WTC11 (cell line): ENCODE measurements around the gene STARD7. TPM values are rescaled to one million over a fixed set of nuclear protein-coding genes. Genes with fewer than 3 reads are reported as not detected.

Source experiments
- ATAC-seq: fragments of 200-7000 bp; cut with Tn5 transposase; 2 replicates; pipeline ENCODE4 v1.10.0; 2021; ENCODE audit warnings: mild to moderate bottlenecking, moderate library complexity
- CTCF ChIA-PET: fragments of 300-600 bp; sonication (Branson Sonifier 250); formaldehyde crosslinking; loops from one replicate; lab custom pipeline; 2021; ENCODE audit warnings: antibody characterized with exemption; lab: Charles Lee
- POLR2A ChIA-PET: fragments of 350-600 bp; sonication (Branson Sonifier 250); formaldehyde crosslinking; loops from one replicate; lab custom pipeline; 2021; ENCODE audit warnings: antibody characterized with exemption; lab: Charles Lee
- DNase-seq: peaks from one replicate; pipeline ENCODE4 v3.0.0; 2021; ENCODE audit warnings: low spot score
- H3K27ac Mint-ChIP-seq: 2 replicates; pipeline ENCODE4 v1.8.0; 2021; ENCODE audit warnings: mixed read lengths
- H3K27me3 Mint-ChIP-seq: 2 replicates; pipeline ENCODE4 v1.8.0; 2021; ENCODE audit warnings: low read depth, mild to moderate bottlenecking, moderate library complexity, mixed read lengths
- H3K36me3 Mint-ChIP-seq: 2 replicates; pipeline ENCODE4 v1.8.0; 2021; ENCODE audit warnings: mixed read lengths
- H3K4me1 Mint-ChIP-seq: 2 replicates; pipeline ENCODE4 v1.8.0; 2022; ENCODE audit warnings: mixed read lengths
- H3K4me3 Mint-ChIP-seq: 2 replicates; pipeline ENCODE4 v1.8.0; 2021; ENCODE audit warnings: mild to moderate bottlenecking, moderate library complexity, mixed read lengths
- H3K9me3 Mint-ChIP-seq: 2 replicates; pipeline ENCODE4 v1.8.0; 2021; ENCODE audit warnings: mixed read lengths
- ATF2 ChIP-seq: sonication (generic); formaldehyde crosslinking; IDR thresholded peaks from 2 replicates; pipeline ENCODE4 v1.8.1; 2022; ENCODE audit warnings: low read depth, missing genetic modification reagents, borderline replicate concordance
- ATF3 ChIP-seq: sonication (generic); formaldehyde crosslinking; conservative IDR thresholded peaks from 2 replicates; pipeline ENCODE4 v1.8.1; 2022; ENCODE audit warnings: mild to moderate bottlenecking, missing genetic modification reagents
- CBFB ChIP-seq: sonication (generic); formaldehyde crosslinking; IDR thresholded peaks from 2 replicates; pipeline ENCODE4 v1.8.1; 2022; ENCODE audit warnings: mild to moderate bottlenecking, low read depth, missing genetic modification reagents
- CTCF ChIP-seq: fragments of 200-600 bp; IDR thresholded peaks from 2 replicates; pipeline ENCODE4 v1.8.0; 2022; ENCODE audit warnings: antibody characterized with exemption
- E2F1 ChIP-seq: sonication (generic); formaldehyde crosslinking; IDR thresholded peaks from 2 replicates; pipeline ENCODE4 v1.8.0; 2022; ENCODE audit warnings: mild to moderate bottlenecking, missing genetic modification reagents
- E2F5 ChIP-seq: sonication (generic); formaldehyde crosslinking; IDR thresholded peaks from 2 replicates; pipeline ENCODE4 v1.8.1; 2022; ENCODE audit warnings: mild to moderate bottlenecking, moderate library complexity, missing genetic modification reagents
- FOXP1 ChIP-seq: sonication (generic); formaldehyde crosslinking; IDR thresholded peaks from 2 replicates; pipeline ENCODE4 v1.8.0; 2022; ENCODE audit warnings: missing genetic modification reagents, mild to moderate bottlenecking, moderate library complexity, borderline replicate concordance
- GTF2I ChIP-seq: fragments of 250-450 bp; sonication (Bioruptor Pico); conservative IDR thresholded peaks from 2 replicates; pipeline ENCODE4 v1.4.0; 2021; ENCODE audit warnings: mild to moderate bottlenecking
- IRF2 ChIP-seq: sonication (generic); formaldehyde crosslinking; IDR thresholded peaks from 2 replicates; pipeline ENCODE4 v1.8.0; 2022; ENCODE audit warnings: low read depth, missing genetic modification reagents, borderline replicate concordance
- JAZF1 ChIP-seq: fragments of 250-450 bp; sonication (Bioruptor Pico); IDR thresholded peaks from 2 replicates; pipeline ENCODE4 v1.9.0; 2021; ENCODE audit warnings: moderate library complexity, mild to moderate bottlenecking, inconsistent platforms
- JUN ChIP-seq: sonication (generic); formaldehyde crosslinking; IDR thresholded peaks from 2 replicates; pipeline ENCODE4 v1.8.0; 2023; ENCODE audit warnings: mild to moderate bottlenecking, missing genetic modification reagents
- NFE2L1 ChIP-seq: sonication (generic); formaldehyde crosslinking; IDR thresholded peaks from 2 replicates; pipeline ENCODE4 v1.8.1; 2023; ENCODE audit warnings: missing genetic modification reagents
- NR2C2 ChIP-seq: sonication (generic); formaldehyde crosslinking; IDR thresholded peaks from 2 replicates; pipeline ENCODE4 v1.8.0; 2022; ENCODE audit warnings: mild to moderate bottlenecking, missing genetic modification reagents
- OVOL2 ChIP-seq: fragments of 250-450 bp; sonication (Bioruptor Pico); IDR thresholded peaks from 2 replicates; pipeline ENCODE4 v1.9.0; 2021; ENCODE audit warnings: mild to moderate bottlenecking, borderline replicate concordance
- PRDM15 ChIP-seq: sonication (generic); formaldehyde crosslinking; IDR thresholded peaks from 2 replicates; pipeline ENCODE4 v1.8.0; 2022; ENCODE audit warnings: missing genetic modification reagents
- STAT6 ChIP-seq: sonication (generic); formaldehyde crosslinking; conservative IDR thresholded peaks from 2 replicates; pipeline ENCODE4 v1.8.1; 2023; ENCODE audit warnings: mild to moderate bottlenecking, low read depth, missing genetic modification reagents, moderate library complexity
- TCF7 ChIP-seq: sonication (generic); formaldehyde crosslinking; IDR thresholded peaks from 2 replicates; pipeline ENCODE4 v1.8.0; 2022; ENCODE audit warnings: mild to moderate bottlenecking, low read depth, missing genetic modification reagents, moderate library complexity
- TEAD1 ChIP-seq: sonication (generic); formaldehyde crosslinking; IDR thresholded peaks from 2 replicates; pipeline ENCODE4 v1.8.0; 2022; ENCODE audit warnings: mild to moderate bottlenecking, missing genetic modification reagents
- TP53 ChIP-seq: sonication (generic); formaldehyde crosslinking; IDR thresholded peaks from 2 replicates; pipeline ENCODE4 v1.8.1; 2023; ENCODE audit warnings: mild to moderate bottlenecking, missing genetic modification reagents
- ZNF263 ChIP-seq: sonication (generic); formaldehyde crosslinking; IDR thresholded peaks from 2 replicates; pipeline ENCODE4 v1.8.1; 2022; ENCODE audit warnings: low read depth, mild to moderate bottlenecking, moderate library complexity, missing genetic modification reagents
- ZNF317 ChIP-seq: sonication (generic); formaldehyde crosslinking; IDR thresholded peaks from 2 replicates; pipeline ENCODE4 v1.8.1; 2023; ENCODE audit warnings: low read depth, mild to moderate bottlenecking, moderate library complexity, missing genetic modification reagents, borderline replicate concordance
- ZNF396 ChIP-seq: fragments of 250-450 bp; sonication (Bioruptor Pico); IDR thresholded peaks from 2 replicates; pipeline ENCODE4 v1.8.0; 2021; ENCODE audit warnings: mild to moderate bottlenecking, moderate library complexity, borderline replicate concordance
- ZNF512 ChIP-seq: sonication (generic); formaldehyde crosslinking; IDR thresholded peaks from 2 replicates; pipeline ENCODE4 v1.8.1; 2022; ENCODE audit warnings: missing genetic modification reagents, borderline replicate concordance
- total RNA-seq: library from RNA; stranded (reverse); gene quantifications from 3 replicates; pipeline ENCODE4 v1.2.3, GENCODE V29; 2021

STARD7 gene
- total RNA-seq, 1 experiment from 2014 or later, result 217 TPM

- CTCF ChIA-PET, result interaction anchor here (0.7 to 9.4 kb wide), 11 partner anchors 11 to 151 kb away, joined by 3 to 214 read pairs (median 4); no protein-coding TSS in a partner anchor
- H3K9me3 Mint-ChIP-seq, result no peaks in the 10 kb centered on the region
- H3K4me1 Mint-ChIP-seq, result peaks cover 25% of the 10 kb centered on the region
- no peak overlapping the region for H3K27ac Mint-ChIP-seq
- DNase-seq (peak; percentile 60), ATAC-seq (peak; percentile 57)
- POLR2A ChIA-PET, result no interaction called here
- no peaks in the 10 kb centered on the region for H3K36me3 Mint-ChIP-seq
- peak overlapping the region; percentile 76 for H3K4me3 Mint-ChIP-seq
- peaks cover 35% of the 10 kb centered on the region for H3K27me3 Mint-ChIP-seq
- TF ChIP-seq GTF2I (CRISPR knock-in tag) (no peak), CTCF (peak; percentile 16; the same call in 1 of the 2 replicates), ZNF512 (CRISPR knock-in tag) (no peak), E2F1 (CRISPR knock-in tag) (no peak), OVOL2 (CRISPR knock-in tag) (no peak), NR2C2 (CRISPR knock-in tag) (0 out of 2 replicates have a peak, but pooled peaks have one; percentile 35), STAT6 (no peak), JAZF1 (CRISPR knock-in tag) (no peak), ZNF263 (CRISPR knock-in tag) (0 out of 2 replicates have a peak, but pooled peaks have one; percentile 33), ZNF317 (CRISPR knock-in tag) (no peak), ATF3 (CRISPR knock-in tag) (no peak), PRDM15 (CRISPR knock-in tag) (no peak), ATF2 (no peak), NFE2L1 (CRISPR knock-in tag) (no peak), FOXP1 (CRISPR knock-in tag) (no peak), IRF2 (no peak), ZNF396 (CRISPR knock-in tag) (no peak), TP53 (no peak; the same call in 1 of the 2 replicates), E2F5 (no peak), TCF7 (CRISPR knock-in tag) (no peak), CBFB (CRISPR knock-in tag) (no peak), JUN (CRISPR knock-in tag) (0 out of 2 replicates have a peak, but pooled peaks have one; percentile 18), TEAD1 (CRISPR knock-in tag) (no peak)
These were observed 64.7 kb downstream of the STARD7 start for GRCh38 chr2:96143848-96144480.
